ENCODE results near the gene HIGD1C. TPM values are rescaled to one million over a fixed set of nuclear protein-coding genes. Genes with fewer than 3 reads are reported as not detected.

HIGD1C gene
- total and polyA plus RNA-seq, 2 experiments from 2014 or later, result not detected

DNA sequence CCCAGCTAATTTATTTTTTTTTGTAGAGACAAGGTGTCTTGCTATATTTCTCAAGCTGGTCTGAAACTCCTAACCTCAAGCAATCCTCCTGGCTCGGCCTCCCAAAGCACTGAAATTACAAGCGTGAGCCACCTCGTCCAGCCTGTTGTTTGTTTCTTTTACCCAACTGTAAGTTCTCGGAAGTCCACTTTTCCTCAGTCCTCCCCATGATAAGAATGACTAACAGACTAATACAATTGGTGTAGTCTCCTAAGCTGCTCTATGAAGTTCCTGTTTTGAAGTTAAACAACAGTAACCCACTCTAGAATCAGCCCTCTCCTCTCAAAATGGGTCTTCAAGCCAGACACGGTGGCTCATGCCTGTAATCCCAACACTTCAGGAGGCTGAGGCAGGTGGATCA is 36.5 kb downstream of the HIGD1C start:
- H3K36me3 ChIP-seq (ENCODE audit: insufficient read depth), result peaks cover 25% of the 10 kb centered on the region
- no peaks in the 10 kb centered on the region for H3K9me2 ChIP-seq (ENCODE audit: insufficient read depth)
- Mint-ChIP-seq H3K27me3 (ENCODE audit: insufficient read depth, low read depth, poor library complexity) (no peaks in the 10 kb centered on the region), H3K9me3 (no peaks in the 10 kb centered on the region), H3K36me3 (ENCODE audit: low read depth) (peaks cover 48% of the 10 kb centered on the region), H3K4me3 (no peak overlapping the region), H3K27ac (no peak overlapping the region; the same call in 1 of the 2 replicates), H3K4me1 (no peaks in the 10 kb centered on the region)
- H3K4me2 ChIP-seq, result no peak overlapping the region
- DNase-seq (ENCODE audit: low spot score), result no peak
- H3F3A ChIP-seq (replicated peaks; ENCODE audit: low read depth), result no peaks in the 10 kb centered on the region
- H3K27ac ChIP-seq (ENCODE audit: low read depth), result no peak overlapping the region
- no peaks in the 10 kb centered on the region for H3K79me2 ChIP-seq (replicated peaks; ENCODE audit: insufficient read depth)
- no peak overlapping the region for H2AFZ ChIP-seq
- no peaks in the 10 kb centered on the region for H3K4me1 ChIP-seq (ENCODE audit: insufficient read depth)
- H3K4me3 ChIP-seq, result no peak overlapping the region
- no peaks in the 10 kb centered on the region for H4K20me1 ChIP-seq (replicated peaks; ENCODE audit: insufficient read depth)
- ATAC-seq, result no peak
- H3K27me3 ChIP-seq (ENCODE audit: insufficient read depth), result no peaks in the 10 kb centered on the region
- TF ChIP-seq EZH2phosphoT487 (IDR thresholded peaks at IDR 0.05; ENCODE audit: unreplicated experiment), result no peak

- Histone ChIP-seq H3K27me3 (ENCODE audit: insufficient read depth) (no peaks in the 10 kb centered on the region), H3K27ac (ENCODE audit: low read depth) (no peak overlapping the region), H3K9me2 (ENCODE audit: insufficient read depth) (no peaks in the 10 kb centered on the region), H3K79me2 (replicated peaks; ENCODE audit: insufficient read depth) (no peaks in the 10 kb centered on the region), H3K4me3 (no peak overlapping the region), H3K4me2 (no peak overlapping the region), H3K36me3 (ENCODE audit: insufficient read depth) (peaks cover 25% of the 10 kb centered on the region), H3F3A (replicated peaks; ENCODE audit: low read depth) (no peaks in the 10 kb centered on the region), H4K20me1 (replicated peaks; ENCODE audit: insufficient read depth) (no peaks in the 10 kb centered on the region), H2AFZ (no peak overlapping the region), H3K4me1 (ENCODE audit: insufficient read depth) (no peaks in the 10 kb centered on the region)
- H3K4me1 Mint-ChIP-seq, result no peaks in the 10 kb centered on the region
- H3K36me3 Mint-ChIP-seq (ENCODE audit: low read depth), result peaks cover 59% of the 10 kb centered on the region
- H3K4me3 Mint-ChIP-seq, result no peak overlapping the region
- H3K27ac Mint-ChIP-seq, result no peak overlapping the region
- no peaks in the 10 kb centered on the region for H3K9me3 Mint-ChIP-seq
- DNase-seq (ENCODE audit: low spot score) (no peak), ATAC-seq (no peak)
- H3K27me3 Mint-ChIP-seq (ENCODE audit: insufficient read depth, low read depth, poor library complexity), result no peaks in the 10 kb centered on the region
- no peak for TF ChIP-seq CREB1 (CRISPR knock-in tag; IDR thresholded peaks at IDR 0.05; ENCODE audit: low read depth)
- no peak for TF ChIP-seq REST (IDR thresholded peaks at IDR 0.05; ENCODE audit: unreplicated experiment)
- TF ChIP-seq, protein P1, sequence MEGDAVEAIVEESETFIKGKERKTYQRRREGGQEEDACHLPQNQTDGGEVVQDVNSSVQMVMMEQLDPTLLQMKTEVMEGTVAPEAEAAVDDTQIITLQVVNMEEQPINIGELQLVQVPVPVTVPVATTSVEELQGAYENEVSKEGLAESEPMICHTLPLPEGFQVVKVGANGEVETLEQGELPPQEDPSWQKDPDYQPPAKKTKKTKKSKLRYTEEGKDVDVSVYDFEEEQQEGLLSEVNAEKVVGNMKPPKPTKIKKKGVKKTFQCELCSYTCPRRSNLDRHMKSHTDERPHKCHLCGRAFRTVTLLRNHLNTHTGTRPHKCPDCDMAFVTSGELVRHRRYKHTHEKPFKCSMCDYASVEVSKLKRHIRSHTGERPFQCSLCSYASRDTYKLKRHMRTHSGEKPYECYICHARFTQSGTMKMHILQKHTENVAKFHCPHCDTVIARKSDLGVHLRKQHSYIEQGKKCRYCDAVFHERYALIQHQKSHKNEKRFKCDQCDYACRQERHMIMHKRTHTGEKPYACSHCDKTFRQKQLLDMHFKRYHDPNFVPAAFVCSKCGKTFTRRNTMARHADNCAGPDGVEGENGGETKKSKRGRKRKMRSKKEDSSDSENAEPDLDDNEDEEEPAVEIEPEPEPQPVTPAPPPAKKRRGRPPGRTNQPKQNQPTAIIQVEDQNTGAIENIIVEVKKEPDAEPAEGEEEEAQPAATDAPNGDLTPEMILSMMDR (conservative IDR thresholded peaks at IDR 0.05; ENCODE audit: low read depth in 2 of 2), result no peak
- TF ChIP-seq JUNB (IDR thresholded peaks at IDR 0.05; ENCODE audit: unreplicated experiment), result no peak
- no peak for TF ChIP-seq ZNF462 (CRISPR knock-in tag; IDR thresholded peaks at IDR 0.05)
- no peak for TF ChIP-seq STAT1 (IDR thresholded peaks at IDR 0.05; ENCODE audit: unreplicated experiment)
- no peak for TF ChIP-seq ZNF114 (CRISPR knock-in tag; IDR thresholded peaks at IDR 0.05)
- no peak for TF ChIP-seq ETS1 (IDR thresholded peaks at IDR 0.05)
- no peak for TF ChIP-seq EZH2phosphoT487 (IDR thresholded peaks at IDR 0.05; ENCODE audit: unreplicated experiment)
Observed at GRCh38 chr12:50990147-50990727, 37.9 kb downstream of the HIGD1C start.
